GM19328 (cell line): ENCODE results near the gene LIMA1.
"Not testable (repeated sequence)": the region's sequence is repeated elsewhere in the genome, so short reads cannot be mapped to it uniquely, and the experiment has no call there.

ENCODE experiments used
- ATAC-seq: cut with Tn5 transposase; IDR thresholded peaks from one replicate; pipeline ENCODE4 v1.9.1; 2021; ENCODE audit warnings: mild to moderate bottlenecking, moderate library complexity; ENCODE audit not compliant: unreplicated experiment

LIMA1 gene

DNA sequence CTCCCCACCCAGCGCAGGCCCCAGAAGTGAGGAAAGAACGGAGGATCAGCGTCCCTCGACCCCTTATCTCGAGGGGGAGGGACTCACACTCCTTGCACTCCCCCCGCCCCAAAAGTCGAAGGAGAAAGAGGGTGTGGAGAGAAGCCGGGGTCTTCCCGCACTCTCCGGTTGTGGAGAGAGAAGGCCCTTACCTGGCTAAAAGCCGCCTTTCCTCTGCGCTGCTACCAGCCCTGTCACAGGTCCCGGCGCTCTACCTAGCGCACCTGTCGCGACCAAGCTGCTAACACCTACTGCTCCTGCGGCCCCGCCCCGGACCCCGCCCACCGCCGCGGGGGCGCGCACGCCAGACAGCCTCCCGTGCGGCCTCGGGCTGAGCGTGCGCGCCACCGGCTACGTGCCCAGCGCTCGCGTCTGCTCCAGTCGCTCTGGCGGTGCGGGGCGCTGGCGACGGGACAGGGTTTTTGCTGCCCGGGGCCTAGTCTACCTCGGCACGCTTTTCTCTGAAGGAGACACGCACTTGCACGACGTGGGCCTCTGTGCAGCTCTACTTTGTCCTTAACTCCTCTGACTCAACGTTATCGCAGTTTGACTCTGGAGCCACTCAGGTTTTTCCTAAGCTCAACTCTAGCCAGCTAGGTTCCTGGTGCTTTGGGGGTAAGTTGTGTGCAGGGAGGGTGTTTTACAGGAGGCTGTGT lies at the start of gene LIMA1:
TSS of gene LIMA1 (minus strand) at position 292 of the 695 bp plus-strand sequence. CDS start 34,769 bp downstream, outside the sequence.
- peak; percentile 87 for ATAC-seq

DNA sequence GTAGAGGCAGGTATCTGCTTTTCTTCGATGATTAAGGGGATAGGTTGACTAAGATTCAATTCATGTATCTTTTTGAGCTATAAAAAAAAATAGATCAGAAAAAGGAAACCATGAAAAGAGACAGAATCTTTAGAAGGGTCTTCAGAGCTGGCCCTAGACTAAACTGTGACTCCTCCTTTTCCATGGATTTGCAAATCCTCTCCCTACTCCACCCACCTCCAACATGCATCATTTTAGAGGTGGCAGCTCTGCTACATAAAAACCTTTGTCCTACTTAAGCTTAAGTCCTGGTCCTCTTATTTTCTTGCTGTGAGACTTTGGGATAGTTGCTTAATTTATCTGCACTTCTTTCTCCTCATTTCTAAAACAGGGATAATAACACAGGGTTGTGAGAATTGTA lies 48.4 kb upstream of the LIMA1 start:
- no peak for ATAC-seq

DNA sequence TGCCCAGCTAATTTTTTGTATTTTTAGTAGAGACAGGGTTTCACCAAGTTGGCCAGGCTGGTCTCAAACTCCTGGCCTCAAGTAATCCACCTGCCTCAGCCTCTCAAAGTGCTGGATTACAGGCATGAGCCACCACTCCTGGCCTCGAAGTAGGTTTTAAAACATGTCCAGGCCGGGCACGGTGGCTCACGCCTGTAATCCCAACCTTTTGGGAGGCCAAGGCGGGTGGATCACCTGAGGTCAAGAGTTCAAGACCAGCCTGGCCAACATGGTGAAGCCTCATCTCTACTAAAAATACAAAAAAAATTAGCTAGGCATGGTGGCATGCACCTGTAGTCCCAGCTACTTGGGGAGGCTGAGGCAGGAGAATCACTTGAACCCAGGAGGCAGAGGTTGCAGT lies 45.3 kb upstream of the LIMA1 start:
- not testable (repeated sequence) for ATAC-seq

DNA sequence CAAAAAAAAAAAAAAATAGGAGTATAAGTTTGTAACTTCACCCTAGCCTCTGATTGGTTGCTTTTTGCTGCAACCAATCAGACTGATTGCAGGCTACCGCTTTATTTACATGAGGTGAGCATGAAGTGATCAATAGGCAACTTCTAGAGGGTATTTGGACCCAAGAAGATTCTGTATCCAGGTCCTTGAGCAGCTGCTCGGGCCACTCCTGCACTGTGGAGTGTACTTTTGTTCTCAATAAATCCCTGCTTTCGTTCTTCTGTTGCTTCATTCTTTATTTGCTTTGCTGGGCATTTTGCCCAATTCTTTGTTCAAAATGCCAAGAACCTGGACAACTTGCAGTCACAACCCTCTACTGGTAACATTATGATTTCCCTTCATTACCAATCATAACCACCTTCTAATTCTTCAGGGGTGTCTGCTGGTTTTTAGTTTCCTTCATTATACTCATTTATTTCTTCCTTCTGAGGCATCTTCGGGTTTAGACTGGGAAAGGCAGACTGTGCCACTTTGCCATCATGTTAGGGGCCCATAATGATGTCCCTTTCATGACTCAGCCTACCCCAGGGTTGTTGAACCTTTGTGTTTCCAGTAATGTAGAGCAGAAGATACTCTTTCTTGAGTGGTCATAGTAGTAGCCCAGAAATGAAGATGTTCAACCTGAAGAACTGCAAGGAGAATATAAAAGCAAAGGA lies 43.4 kb upstream of the LIMA1 start:
- ATAC-seq: no peak

DNA sequence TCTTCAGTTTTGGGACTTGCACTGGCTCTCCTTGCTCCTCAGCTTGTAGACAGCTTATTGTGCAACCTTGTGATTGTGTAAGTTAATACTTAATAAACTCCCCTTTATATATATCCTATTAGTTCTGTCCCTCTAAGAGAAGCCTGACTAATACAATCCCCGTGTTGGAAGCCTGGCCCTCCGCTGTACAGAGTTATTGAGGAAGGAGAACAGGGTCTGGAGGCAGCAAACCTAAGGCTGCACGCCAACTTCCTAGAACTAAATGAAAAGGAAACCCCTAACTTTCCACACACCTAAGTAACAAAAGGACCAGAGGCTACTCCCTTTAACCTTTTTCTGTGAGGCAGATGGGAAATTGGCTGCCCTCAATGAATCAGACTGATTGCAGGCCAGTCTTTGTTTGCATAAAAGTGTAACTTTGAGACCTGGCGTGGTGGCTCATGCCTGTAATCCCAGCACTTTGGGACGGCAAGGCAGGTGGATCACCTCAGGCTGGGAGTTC lies 42.6 kb upstream of the LIMA1 start:
- ATAC-seq: no peak

DNA sequence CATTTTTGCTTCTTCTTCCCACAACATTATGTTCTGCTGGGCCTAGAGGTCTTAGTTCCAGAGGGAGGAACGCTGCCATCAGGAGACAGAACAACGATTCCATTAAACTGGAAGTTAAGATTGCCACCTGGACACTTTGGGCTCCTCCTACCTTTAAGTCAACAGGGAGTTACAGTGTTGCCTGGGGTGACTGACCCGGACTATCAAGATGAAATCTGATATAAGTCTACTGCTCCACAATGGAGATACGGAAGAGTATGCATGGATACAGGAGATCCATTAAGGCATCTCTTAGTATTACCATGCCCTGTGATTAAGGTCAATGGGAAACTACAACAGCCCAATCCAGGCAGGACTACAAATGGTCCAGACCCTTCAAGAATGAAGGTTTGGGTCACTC lies 41.5 kb upstream of the LIMA1 start:
- not testable (repeated sequence) for ATAC-seq

DNA sequence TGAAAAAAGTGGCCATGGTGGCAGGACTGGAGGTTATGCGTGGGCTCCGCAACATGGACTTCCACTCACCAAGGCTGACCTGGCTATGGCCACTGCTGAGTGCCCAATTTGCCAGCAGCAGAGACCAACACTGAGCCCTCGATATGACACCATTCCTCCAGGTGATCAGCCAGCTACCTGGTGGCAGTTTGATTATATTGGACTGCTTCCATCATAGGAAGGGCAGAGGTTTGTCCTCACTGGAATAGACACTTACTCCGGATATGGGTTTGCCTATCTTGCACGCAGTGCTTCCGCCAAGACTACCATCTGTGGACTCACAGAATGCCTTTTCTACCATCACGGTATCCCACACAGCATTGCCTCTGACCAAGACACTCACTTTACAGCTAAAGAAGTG lies 40.8 kb upstream of the LIMA1 start:
- ATAC-seq: not testable (repeated sequence)

DNA sequence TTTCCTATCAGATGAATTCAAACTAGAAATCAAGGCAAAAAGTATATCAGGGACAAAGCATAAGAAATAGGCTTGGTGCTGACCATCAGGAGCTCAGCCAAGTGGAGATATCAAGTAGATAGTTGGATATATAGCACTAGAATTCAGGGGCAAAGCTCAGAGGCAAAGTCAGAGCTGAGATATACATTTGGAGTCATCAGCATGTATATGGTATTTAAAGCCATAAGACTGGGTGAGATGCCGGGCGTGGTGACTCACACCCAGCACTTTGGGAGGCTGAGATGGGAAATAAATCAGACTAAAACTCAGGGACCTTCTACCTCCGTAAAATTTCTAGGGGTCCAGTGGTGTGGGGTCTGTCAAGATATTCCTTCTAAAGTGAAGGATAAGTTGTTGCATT lies 38.9 kb upstream of the LIMA1 start:
- no peak for ATAC-seq

DNA sequence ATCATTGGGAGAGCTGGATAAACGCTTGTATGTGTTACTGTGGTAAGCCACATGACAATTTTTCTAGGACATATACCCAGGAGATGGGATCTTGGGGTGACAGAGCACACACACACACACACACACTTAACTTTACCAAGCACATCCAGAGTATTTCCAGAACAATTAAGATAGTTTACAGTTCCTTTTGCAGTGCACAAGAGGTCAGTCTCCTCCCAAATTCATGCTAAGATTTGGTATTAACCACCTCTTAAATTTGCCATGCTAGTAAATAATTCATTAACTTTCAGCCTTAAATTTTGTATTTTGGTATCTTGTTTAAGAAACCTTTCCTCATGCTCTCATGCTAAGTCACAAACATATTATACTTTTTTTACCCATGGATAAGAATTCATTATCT lies 33.9 kb upstream of the LIMA1 start:
- no peak for ATAC-seq

DNA sequence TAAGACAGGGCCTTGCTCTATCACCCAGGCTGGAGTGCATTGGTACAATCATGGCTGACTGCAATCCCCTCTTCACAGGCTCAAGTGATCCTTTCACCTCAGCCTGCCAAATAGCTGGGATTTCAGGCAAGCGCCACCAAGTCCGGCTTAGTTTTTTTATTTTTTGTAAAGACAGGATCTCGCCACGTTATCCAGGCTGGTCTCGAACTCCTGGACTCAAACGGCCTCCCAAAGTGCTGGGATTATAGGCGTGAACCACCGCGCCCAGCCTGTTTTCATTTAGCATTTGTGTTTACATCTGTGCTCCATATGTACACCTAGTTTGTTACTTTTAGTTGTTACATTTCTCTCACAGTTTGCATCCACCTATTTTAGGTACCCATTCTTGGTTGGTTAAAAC lies 32.5 kb upstream of the LIMA1 start:
- no peak for ATAC-seq

DNA sequence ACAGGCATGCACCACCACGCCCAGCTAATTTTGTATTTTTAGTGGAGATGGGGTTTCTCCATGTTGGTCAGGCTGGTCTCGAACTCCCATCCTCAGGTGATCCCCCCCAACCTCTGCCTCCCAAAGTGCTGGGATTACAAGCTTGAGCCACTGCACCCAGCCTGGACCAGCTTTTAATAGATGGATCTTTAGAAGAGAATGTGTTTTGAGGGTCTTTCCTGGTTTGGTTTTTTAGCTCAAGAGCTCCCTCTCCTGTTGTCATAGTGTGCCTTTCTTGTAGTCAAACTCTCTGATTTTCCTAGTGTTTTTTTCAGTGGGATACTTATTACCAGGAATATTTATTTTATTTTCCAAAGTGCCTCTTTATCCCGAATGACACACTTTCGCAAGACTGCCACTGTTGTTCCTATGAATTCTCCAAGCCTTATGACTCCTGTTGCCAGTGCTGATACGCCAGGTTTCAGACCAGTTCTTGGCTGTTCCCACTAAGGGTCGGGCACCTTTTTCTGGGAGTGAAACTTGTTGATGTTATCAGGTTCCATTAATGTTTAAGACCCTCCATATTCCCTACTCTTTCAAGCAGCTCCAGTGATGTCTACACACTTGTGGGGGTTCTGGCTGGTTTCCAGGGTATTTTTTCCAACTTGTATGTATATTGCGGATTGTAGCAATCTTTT lies 31.5 kb upstream of the LIMA1 start:
- ATAC-seq: no peak

DNA sequence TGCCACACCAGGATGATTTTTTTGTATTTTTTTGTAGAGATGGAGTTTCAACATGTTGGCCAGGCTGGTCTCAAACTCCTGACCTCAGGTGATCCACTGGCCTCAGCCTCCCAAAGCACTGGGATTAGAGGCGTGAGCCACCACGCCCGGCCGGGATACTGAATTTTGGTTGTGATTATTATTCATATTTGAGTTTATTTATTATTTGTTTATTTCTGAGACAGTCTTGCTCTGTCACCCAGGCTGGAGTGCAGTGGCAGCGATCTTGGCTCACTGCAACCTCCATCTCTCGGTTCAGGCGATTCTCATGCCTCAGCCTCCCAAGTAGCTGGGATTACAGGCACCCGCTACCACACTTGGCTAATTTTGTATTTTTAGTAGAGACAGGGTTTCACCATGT lies 30.7 kb upstream of the LIMA1 start:
- ATAC-seq: not testable (repeated sequence)

DNA sequence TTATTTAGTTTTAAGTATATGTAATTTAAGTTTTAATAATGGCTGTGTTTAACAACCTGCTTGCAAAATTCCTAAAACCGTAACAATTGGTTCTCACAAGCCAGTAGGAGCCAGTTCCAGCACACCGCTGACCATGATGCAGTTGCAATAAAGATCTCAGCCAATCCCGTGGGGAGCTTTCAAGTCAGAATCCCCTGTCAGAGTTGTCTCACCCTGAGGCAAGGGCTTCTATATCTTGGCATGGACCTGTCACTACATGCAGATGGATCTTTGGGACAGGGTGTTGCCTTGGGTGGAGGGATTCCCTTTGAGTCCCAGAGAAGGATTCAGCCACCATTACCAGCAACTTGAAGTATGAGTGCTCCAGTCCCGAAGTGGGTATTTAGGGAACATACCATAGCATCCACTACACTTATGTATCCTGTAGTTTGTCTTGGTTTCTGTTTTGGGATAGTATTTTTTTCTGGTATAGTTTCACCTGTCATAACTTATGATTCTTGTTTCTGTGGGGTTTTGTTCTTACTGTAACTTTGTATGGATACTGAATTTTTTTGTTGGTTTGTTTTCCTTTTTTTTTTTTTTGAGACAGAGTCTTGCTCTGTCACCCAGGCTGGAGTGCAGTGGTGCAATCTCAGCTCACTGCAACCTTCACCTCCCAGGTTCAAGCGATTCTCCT lies 30.1 kb upstream of the LIMA1 start:
- ATAC-seq: no peak

DNA sequence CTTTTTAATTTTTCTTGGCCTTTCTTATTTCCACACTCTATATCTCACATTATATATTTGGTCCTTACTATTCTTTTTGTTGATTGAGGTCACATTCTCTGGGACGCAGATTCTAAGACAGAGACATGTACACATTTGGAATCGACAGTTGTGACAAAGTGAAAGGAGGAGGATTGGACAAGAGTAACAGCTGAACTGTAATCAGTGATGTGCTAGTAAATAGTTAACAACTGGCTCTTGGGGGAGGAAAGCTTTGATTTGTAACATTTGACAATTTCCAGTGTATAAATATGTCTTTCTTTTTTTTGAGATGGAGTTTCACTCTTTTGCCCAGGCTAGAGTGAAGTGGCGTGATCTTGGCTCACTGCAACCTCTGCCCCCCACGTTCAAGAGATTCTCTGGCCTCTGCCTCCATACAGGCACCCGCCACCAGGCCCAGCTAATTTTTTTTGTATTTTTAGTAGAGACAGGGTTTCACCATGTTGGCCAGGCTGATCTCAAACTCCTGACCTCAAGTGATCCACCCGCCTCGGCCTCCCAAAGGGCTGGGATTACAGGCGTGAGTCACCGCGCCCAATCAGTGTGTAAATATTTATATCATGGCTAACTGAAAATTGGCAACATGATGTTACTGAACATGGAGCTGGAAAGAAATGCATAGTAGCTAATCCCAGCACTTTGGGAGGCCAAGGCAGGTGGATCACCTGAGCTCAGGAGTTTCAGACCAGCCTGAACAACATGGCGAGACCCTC lies 28.7 kb upstream of the LIMA1 start:
- not testable (repeated sequence) for ATAC-seq

DNA sequence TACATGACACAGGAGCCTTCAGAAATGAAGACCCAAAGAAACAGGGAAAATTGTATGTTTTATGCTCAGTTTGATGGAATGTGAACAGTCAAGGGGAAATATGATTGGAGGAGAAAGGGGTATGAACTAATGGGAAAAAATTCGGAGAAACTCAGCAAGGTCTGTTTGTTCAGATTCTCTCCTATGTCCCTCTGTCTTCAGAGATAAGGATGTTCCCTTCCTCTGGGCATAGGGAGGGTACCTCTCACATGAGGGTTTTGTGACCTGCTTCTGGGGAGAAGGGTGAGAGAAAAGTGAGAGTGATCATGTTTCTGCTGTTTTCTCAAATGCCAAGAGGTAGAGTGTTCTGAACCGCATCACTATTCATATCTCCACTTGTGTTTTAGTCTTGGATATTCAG lies 26.6 kb upstream of the LIMA1 start:
- ATAC-seq: no peak

DNA sequence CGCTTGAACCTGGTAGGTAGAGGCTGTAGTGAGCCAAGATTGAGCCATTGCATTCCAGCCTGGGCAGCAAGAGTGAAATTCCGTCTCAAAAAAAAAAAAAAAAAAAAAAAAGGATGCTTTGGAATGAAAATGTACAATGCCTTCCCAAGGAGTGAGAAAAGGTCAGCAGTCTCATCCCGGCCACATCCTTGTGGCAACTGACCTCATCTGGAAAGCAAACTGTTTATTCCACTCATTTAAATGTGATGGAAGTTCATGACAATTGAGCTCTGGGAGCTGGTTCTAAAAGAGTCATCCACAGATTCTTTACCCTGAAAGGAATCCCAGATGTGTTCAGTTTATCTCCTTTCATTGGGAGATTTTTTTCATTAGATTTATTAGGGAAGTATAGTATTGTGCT lies 19.4 kb upstream of the LIMA1 start:
- no peak for ATAC-seq

DNA sequence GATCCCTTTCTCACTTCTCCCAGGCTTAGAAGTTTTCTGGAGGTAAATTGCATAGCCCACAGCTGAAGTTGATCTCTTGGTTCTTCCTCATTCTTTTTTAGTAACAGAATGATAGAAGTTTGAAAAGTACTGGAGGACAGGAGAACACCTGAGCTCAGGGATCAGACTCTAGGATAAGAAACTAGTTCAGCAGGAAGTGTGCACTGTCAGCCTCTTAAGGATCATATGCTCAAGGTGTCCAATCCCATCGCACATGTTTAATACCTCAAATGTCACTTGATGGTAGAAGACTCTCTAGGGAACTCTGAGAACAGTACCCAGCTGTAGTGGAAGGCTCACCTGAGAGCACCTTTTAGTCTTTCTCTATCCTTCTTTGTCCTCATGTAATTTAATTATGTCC lies 14.7 kb upstream of the LIMA1 start:
- ATAC-seq: no peak

DNA sequence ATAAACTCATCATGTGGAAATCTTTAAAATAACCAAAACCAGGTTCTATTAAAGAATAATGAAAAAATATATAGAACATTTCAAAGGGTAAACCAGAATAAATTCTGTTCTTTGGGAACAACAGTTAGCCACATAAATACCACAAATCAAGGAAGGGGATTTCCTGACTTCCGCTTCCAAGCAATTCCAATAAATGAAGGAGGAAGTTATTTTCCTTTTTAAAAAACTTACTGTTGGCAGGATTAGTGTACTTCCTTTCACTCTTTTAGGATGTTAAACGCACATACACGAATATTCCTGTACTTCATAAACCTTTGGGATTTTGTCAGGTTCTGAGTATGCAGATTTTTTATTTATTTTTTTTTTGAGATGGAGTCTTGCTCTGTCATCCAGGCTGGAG lies 13.7 kb upstream of the LIMA1 start:
- ATAC-seq: no peak

DNA sequence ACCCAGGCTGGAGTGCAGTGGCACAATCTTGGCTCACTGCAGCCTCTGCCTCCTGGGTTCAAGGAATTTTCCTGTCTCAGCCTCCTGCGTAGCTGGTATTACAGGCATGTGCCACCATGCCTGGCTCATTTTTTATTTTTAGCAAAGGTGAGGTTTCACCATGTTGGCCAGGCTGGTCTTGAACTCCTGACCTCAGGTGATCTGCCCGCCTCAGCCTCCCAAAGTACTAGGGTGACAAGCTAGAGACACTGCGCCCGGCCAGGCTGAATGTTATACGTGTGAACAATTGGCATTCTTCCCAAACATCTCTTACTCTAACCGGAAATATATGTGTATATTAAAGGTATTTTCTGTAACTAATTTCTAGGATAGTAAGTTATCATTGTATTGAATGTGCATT lies 13.2 kb upstream of the LIMA1 start:
- no peak for ATAC-seq

DNA sequence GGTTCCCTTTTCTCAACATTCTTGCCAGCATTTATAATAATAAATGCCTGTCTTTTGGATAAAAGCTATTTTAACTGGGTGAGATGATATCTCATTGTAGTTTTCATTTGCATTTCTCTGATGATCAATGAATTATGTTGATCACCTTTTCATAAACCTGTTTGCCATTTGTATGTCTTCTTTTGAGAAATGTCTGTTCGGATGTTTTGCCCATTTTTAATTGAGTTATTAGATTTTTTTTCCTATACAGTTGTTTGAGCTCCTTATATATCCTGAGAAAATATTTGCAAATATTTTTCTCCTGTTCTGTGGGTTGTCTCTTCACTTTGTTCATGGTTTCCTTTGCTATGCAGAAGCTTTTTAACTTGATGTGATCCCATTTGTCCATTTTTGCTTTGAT lies 8.1 kb upstream of the LIMA1 start:
- ATAC-seq: no peak

DNA sequence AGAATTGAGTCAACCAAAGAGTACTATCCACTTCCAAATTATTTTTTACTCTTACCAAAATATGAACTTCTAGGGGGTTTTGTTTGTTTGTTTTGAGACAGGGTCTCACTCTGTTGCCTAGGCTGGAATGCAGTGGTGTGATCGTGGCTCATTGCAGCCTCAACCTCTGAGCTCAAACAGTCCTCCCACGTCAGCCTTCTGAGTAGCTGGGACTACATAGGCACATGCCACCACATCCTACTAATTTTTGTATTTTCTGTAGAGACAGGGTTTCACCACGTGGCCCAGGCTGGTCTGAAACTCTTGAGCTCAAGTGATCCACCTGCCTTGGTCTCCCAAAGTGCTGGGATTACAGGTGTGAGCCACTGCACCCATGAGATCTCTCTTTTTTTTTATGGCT lies 7.4 kb upstream of the LIMA1 start:
- ATAC-seq: not testable (repeated sequence)
